ENCODE measurements around the gene CHRND. TPM values are rescaled to one million over a fixed set of nuclear protein-coding genes. Genes with fewer than 3 reads are reported as not detected.

CHRND gene
- polyA plus RNA-seq, 1 donor from 2014 or later, result not detected

- Histone ChIP-seq H3K9me2 (ENCODE audit: insufficient read depth, low read length) (no peaks in the 10 kb centered on the region), H2AFZ (ENCODE audit: low read depth, low read length) (no peak overlapping the region), H3K9me3 (ENCODE audit: low read length) (no peaks in the 10 kb centered on the region), H3K27ac (ENCODE audit: low read length) (no peak overlapping the region), H3K4me3 (ENCODE audit: low read length) (no peak overlapping the region), H3K79me2 (replicated peaks; ENCODE audit: insufficient read depth, low read length) (no peaks in the 10 kb centered on the region), H3K4me2 (ENCODE audit: low read length) (no peak overlapping the region), H4K20me1 (ENCODE audit: insufficient read depth) (no peaks in the 10 kb centered on the region), H3F3A (ENCODE audit: insufficient read depth, low read length, poor library complexity, severe bottlenecking) (no peaks in the 10 kb centered on the region), H3K36me3 (ENCODE audit: insufficient read depth, low read length) (no peaks in the 10 kb centered on the region), H3K27me3 (ENCODE audit: insufficient read depth, low read depth, low read length) (no peaks in the 10 kb centered on the region), H3K9ac (ENCODE audit: low read length) (no peak overlapping the region)
- no peak for TF ChIP-seq MXI1 (conservative IDR thresholded peaks at IDR 0.05; ENCODE audit: poor library complexity, severe bottlenecking)
- no peak for TF ChIP-seq POLR2AphosphoS5 (IDR thresholded peaks at IDR 0.05)
- TF ChIP-seq EP300 (conservative IDR thresholded peaks at IDR 0.05; ENCODE audit: poor library complexity, severe bottlenecking), result no peak
- no peak for TF ChIP-seq REST (IDR thresholded peaks at IDR 0.05; ENCODE audit: borderline replicate concordance)
- no peak for TF ChIP-seq CTCF (IDR thresholded peaks at IDR 0.05; ENCODE audit: poor library complexity, severe bottlenecking)
- TF ChIP-seq SMC3 (conservative IDR thresholded peaks at IDR 0.05; ENCODE audit: poor library complexity), result no peak
- TF ChIP-seq RAD21 (conservative IDR thresholded peaks at IDR 0.05), result no peak
- no peak for TF ChIP-seq EZH2 (IDR thresholded peaks at IDR 0.05; ENCODE audit: borderline replicate concordance, insufficient read depth, low read length, poor library complexity, severe bottlenecking)
- TF ChIP-seq TAF1 (IDR thresholded peaks at IDR 0.05; ENCODE audit: low read depth), result no peak
Measured at GRCh38 chr2:232580648-232580981, 54.7 kb downstream of the CHRND start.

GRCh38 chr2:232581725-232582124 is 55.8 kb downstream of the CHRND start:
- no peak overlapping the region for H3K4me3 ChIP-seq (ENCODE audit: low read length)
- no peaks in the 10 kb centered on the region for H3K9me3 ChIP-seq (ENCODE audit: low read length)
- H3K27ac ChIP-seq (ENCODE audit: low read length), result no peak overlapping the region
- no peaks in the 10 kb centered on the region for H3K79me2 ChIP-seq (replicated peaks; ENCODE audit: insufficient read depth, low read length)
- no peak for TF ChIP-seq TAF1 (IDR thresholded peaks at IDR 0.05; ENCODE audit: low read depth)
- no peak for TF ChIP-seq RAD21 (conservative IDR thresholded peaks at IDR 0.05)
- no peak for TF ChIP-seq EP300 (conservative IDR thresholded peaks at IDR 0.05; ENCODE audit: poor library complexity, severe bottlenecking)
- no peak for TF ChIP-seq EZH2 (IDR thresholded peaks at IDR 0.05; ENCODE audit: borderline replicate concordance, insufficient read depth, low read length, poor library complexity, severe bottlenecking)
- no peak for TF ChIP-seq MXI1 (conservative IDR thresholded peaks at IDR 0.05; ENCODE audit: poor library complexity, severe bottlenecking)
- no peak for TF ChIP-seq POLR2AphosphoS5 (IDR thresholded peaks at IDR 0.05)
- TF ChIP-seq SMC3 (conservative IDR thresholded peaks at IDR 0.05; ENCODE audit: poor library complexity), result no peak
- no peak for TF ChIP-seq CTCF (IDR thresholded peaks at IDR 0.05; ENCODE audit: poor library complexity, severe bottlenecking)
- no peaks in the 10 kb centered on the region for H4K20me1 ChIP-seq (ENCODE audit: insufficient read depth)
- H3K9ac ChIP-seq (ENCODE audit: low read length), result no peak overlapping the region
- H3K36me3 ChIP-seq (ENCODE audit: insufficient read depth, low read length), result no peaks in the 10 kb centered on the region
- H3K9me2 ChIP-seq (ENCODE audit: insufficient read depth, low read length), result no peaks in the 10 kb centered on the region
- no peaks in the 10 kb centered on the region for H3F3A ChIP-seq (ENCODE audit: insufficient read depth, low read length, poor library complexity, severe bottlenecking)
- no peaks in the 10 kb centered on the region for H3K27me3 ChIP-seq (ENCODE audit: insufficient read depth, low read depth, low read length)
- H2AFZ ChIP-seq (ENCODE audit: low read depth, low read length), result no peak overlapping the region
- no peak overlapping the region for H3K4me2 ChIP-seq (ENCODE audit: low read length)

All from neural cell (in vitro differentiated cells).